ENCODE results near the gene MED6. TPM values are rescaled to one million over a fixed set of nuclear protein-coding genes. Genes with fewer than 3 reads are reported as not detected.

The MED6 gene
- total RNA-seq, 1 experiment from 2014 or later: 55.3 TPM

DNA sequence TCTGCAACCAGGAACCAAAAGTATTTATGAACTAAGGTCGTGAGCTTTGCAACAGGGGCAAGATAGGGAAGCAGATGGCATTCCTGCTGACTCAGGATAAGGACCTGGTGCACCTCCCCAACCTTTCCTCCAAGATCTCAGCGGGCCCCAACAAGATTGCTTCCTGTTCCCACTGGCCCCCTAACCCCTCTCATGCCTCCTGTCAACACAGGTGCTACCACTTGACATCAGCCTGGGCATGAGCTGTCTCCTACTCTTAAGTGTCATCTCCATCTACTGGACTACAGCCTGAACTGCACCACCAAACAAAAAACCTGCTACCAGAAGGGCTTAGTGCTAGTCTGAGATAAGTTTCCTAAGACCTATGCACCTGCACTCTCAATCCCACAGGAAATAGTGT lies 32.7 kb downstream of the MED6 start:
- H2AK5ac ChIP-seq (ENCODE audit: insufficient read length, low read length): no peak overlapping the region
- no peak overlapping the region for H4K8ac ChIP-seq (replicated peaks; ENCODE audit: insufficient read length, low read depth, low read length)
- H4K5ac ChIP-seq (ENCODE audit: insufficient read length, low read depth, low read length): no peak overlapping the region
- Mint-ChIP-seq H3K27me3 (ENCODE audit: low read depth) (no peaks in the 10 kb centered on the region), H3K4me3 (no peak overlapping the region), H3K9me3 (peaks cover 19 to 23% of the 10 kb centered on the region in 2 experiments), H3K27ac (no peak overlapping the region), H3K4me1 (peaks cover 19 to 32% of the 10 kb centered on the region in 2 experiments), H3K36me3 (ENCODE audit: insufficient read depth in 1 of 3, low read depth in 3 of 3) (peaks cover 35 to 41% (median 40%) of the 10 kb centered on the region in 3 experiments)
- WGBS (ENCODE audit: extremely low coverage, insufficient read length, low lambda C conversion rate): no CpG with 5 or more reads among the region's 2 CpGs
- no peak overlapping the region for H2BK5ac ChIP-seq (ENCODE audit: insufficient read length, low read length)
- no peaks in the 10 kb centered on the region for H3K27me3 ChIP-seq (ENCODE audit: insufficient read depth, low read length)
- H3K23me2 ChIP-seq (ENCODE audit: insufficient read length, low read depth, low read length, poor library complexity, severe bottlenecking): no peaks in the 10 kb centered on the region
- no peak overlapping the region for H3T11ph ChIP-seq (ENCODE audit: low read length)
- H2AFZ ChIP-seq (ENCODE audit: low read length): no peak overlapping the region
- no peak overlapping the region for H3K18ac ChIP-seq (ENCODE audit: insufficient read length, low read depth, low read length)
- no peak overlapping the region for H4K91ac ChIP-seq (ENCODE audit: insufficient read length, low read depth, low read length)
- DNase-seq: peak; percentile 68
- TF ChIP-seq, protein P1, sequence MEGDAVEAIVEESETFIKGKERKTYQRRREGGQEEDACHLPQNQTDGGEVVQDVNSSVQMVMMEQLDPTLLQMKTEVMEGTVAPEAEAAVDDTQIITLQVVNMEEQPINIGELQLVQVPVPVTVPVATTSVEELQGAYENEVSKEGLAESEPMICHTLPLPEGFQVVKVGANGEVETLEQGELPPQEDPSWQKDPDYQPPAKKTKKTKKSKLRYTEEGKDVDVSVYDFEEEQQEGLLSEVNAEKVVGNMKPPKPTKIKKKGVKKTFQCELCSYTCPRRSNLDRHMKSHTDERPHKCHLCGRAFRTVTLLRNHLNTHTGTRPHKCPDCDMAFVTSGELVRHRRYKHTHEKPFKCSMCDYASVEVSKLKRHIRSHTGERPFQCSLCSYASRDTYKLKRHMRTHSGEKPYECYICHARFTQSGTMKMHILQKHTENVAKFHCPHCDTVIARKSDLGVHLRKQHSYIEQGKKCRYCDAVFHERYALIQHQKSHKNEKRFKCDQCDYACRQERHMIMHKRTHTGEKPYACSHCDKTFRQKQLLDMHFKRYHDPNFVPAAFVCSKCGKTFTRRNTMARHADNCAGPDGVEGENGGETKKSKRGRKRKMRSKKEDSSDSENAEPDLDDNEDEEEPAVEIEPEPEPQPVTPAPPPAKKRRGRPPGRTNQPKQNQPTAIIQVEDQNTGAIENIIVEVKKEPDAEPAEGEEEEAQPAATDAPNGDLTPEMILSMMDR (conservative IDR thresholded peaks at IDR 0.05): peak; percentile 81
- no peaks in the 10 kb centered on the region for H3K79me1 ChIP-seq (ENCODE audit: insufficient read depth, low read depth, low read length, poor library complexity, severe bottlenecking)
- no peaks in the 10 kb centered on the region for H3K4me1 ChIP-seq (ENCODE audit: insufficient read depth, low read length)
- H3K4ac ChIP-seq (ENCODE audit: low read depth, low read length): no peak overlapping the region
- H3K14ac ChIP-seq (ENCODE audit: insufficient read depth, low read length): no peak overlapping the region
- no peak overlapping the region for H2BK20ac ChIP-seq (ENCODE audit: low read depth, low read length, poor library complexity, severe bottlenecking)
- H4K20me1 ChIP-seq (ENCODE audit: control insufficient read depth, insufficient read depth, insufficient read length): no peaks in the 10 kb centered on the region
- no peak overlapping the region for H3K23ac ChIP-seq (ENCODE audit: insufficient read length, low read depth, low read length)
- H3K4me2 ChIP-seq (ENCODE audit: insufficient read depth, insufficient read length, low read length): no peak overlapping the region
- no peak overlapping the region for H3K9ac ChIP-seq (ENCODE audit: extremely low read depth, insufficient read length, low read length)
- H2BK12ac ChIP-seq (ENCODE audit: insufficient read length, low read depth, low read length): no peak overlapping the region
- no peak overlapping the region for H3K56ac ChIP-seq (ENCODE audit: insufficient read length, low read depth, low read length)
- no peaks in the 10 kb centered on the region for H3K79me2 ChIP-seq (ENCODE audit: insufficient read depth, low read length)
- H2BK15ac ChIP-seq (ENCODE audit: low read depth, low read length): no peak overlapping the region
- H2BK120ac ChIP-seq (ENCODE audit: low read depth, low read length, poor library complexity, severe bottlenecking): no peak overlapping the region
- H3K27ac ChIP-seq (ENCODE audit: insufficient read length, low read depth, low read length): no peak overlapping the region
- H3K9me3 ChIP-seq (ENCODE audit: control insufficient read depth, low read depth, low read length): peaks cover 5% of the 10 kb centered on the region
